Caco-2 (cell line): ENCODE data around the gene SETD5. TPM values are rescaled to one million over a fixed set of nuclear protein-coding genes. Genes with fewer than 3 reads are reported as not detected.
"Not testable (repeated sequence)": the region's sequence is repeated elsewhere in the genome, so short reads cannot be mapped to it uniquely, and the experiment has no call there.

Source experiments
- BruUV-seq: library from RNA; stranded (reverse); fragments of 400-500 nt; replicated peaks from 2 replicates; lab custom pipeline; 2021; lab: Mats Ljungman, UMichigan
- CTCF ChIA-PET: fragments of 300-600 bp; sonication (Branson Sonifier 250); formaldehyde crosslinking; loops from one replicate; lab custom pipeline; 2022; ENCODE audit warnings: antibody characterized with exemption; lab: Charles Lee
- POLR2A ChIA-PET: fragments of 300-600 bp; sonication (Branson Sonifier 250); formaldehyde crosslinking; loops from one replicate; lab custom pipeline; 2022; ENCODE audit warnings: antibody characterized with exemption; lab: Charles Lee
- DNase-seq, 2 experiments: peaks; one replicate each; pipeline versions ENCODE4 v3.0.0 to v3.0.0-alpha.2; 2020 to 2022
- H3K27me3 ChIP-seq: replicated peaks from 2 replicates; pipeline ENCODE4 v1.6.0; 2011; ENCODE audit warnings: low read length; ENCODE audit not compliant: control insufficient read depth, insufficient read depth
- H3K36me3 ChIP-seq: 2 replicates; pipeline ENCODE4 v1.5.1; 2011; ENCODE audit warnings: low read length; ENCODE audit not compliant: control insufficient read depth, insufficient read depth
- H3K4me1 ChIP-seq: fragments of 250-450 bp; sonication (Bioruptor Pico); 2 replicates; pipeline ENCODE4 v1.5.1; 2020; ENCODE audit warnings: mild to moderate bottlenecking
- H3K4me3 ChIP-seq: 2 replicates; pipeline ENCODE4 v1.5.1; 2011; ENCODE audit warnings: low read depth, mild to moderate bottlenecking, control low read depth, low read length
- H3K9me3 ChIP-seq: fragments of 250-450 bp; sonication (Bioruptor Pico); 2 replicates; pipeline ENCODE4 v1.5.1; 2020; ENCODE audit warnings: mild to moderate bottlenecking, moderate library complexity
- H3K27ac Mint-ChIP-seq: one replicate; pipeline ENCODE4 v1.8.0; 2022; ENCODE audit warnings: mixed read lengths; ENCODE audit not compliant: unreplicated experiment
- H3K27me3 Mint-ChIP-seq: one replicate; pipeline ENCODE4 v1.8.0; 2022; ENCODE audit warnings: mixed read lengths; ENCODE audit not compliant: insufficient read depth, unreplicated experiment
- H3K36me3 Mint-ChIP-seq: one replicate; pipeline ENCODE4 v1.8.0; 2022; ENCODE audit warnings: mild to moderate bottlenecking, mixed read lengths; ENCODE audit not compliant: insufficient read depth, unreplicated experiment
- H3K4me1 Mint-ChIP-seq: one replicate; pipeline ENCODE4 v1.8.0; 2022; ENCODE audit warnings: low read depth, mixed read lengths; ENCODE audit not compliant: unreplicated experiment
- H3K4me3 Mint-ChIP-seq: one replicate; pipeline ENCODE4 v1.8.0; 2022; ENCODE audit warnings: mild to moderate bottlenecking, moderate library complexity, mixed read lengths; ENCODE audit not compliant: unreplicated experiment
- H3K9me3 Mint-ChIP-seq: one replicate; pipeline ENCODE4 v1.8.0; 2022; ENCODE audit warnings: mixed read lengths; ENCODE audit not compliant: unreplicated experiment
- CTCF ChIP-seq, 2 experiments: fragments of 200-600 bp in 1 of 2; IDR thresholded peaks; 1 replicate in 1 of 2; 2 replicates in 1 of 2; pipeline versions ENCODE4 v1.5.1 to v1.8.0; 2011 to 2022; ENCODE audit warnings: antibody characterized with exemption in 1 of 2, control low read depth in 1 of 2, inconsistent platforms in 1 of 2, low read depth in 1 of 2, low read length in 1 of 2, mild to moderate bottlenecking in 1 of 2, moderate library complexity in 1 of 2; ENCODE audit not compliant: insufficient read depth in 1 of 2, severe bottlenecking in 1 of 2, unreplicated experiment in 1 of 2
- intact Hi-C: fragments of 100-400 bp; cut with micrococcal nuclease; formaldehyde crosslinking; loops from one replicate; pipeline ENCODE4 v1.10.0; 2022; ENCODE audit not compliant: unreplicated experiment
- total RNA-seq: library from RNA; stranded (reverse); gene quantifications from 2 replicates; pipeline ENCODE4 v1.2.3, GENCODE V29; 2022

The SETD5 gene
- total RNA-seq, 1 experiment from 2014 or later: 140 TPM

- H3K27me3 Mint-ChIP-seq: no peaks in the 10 kb centered on the region
- no peak for DNase-seq
- Histone ChIP-seq H3K4me1 (no peaks in the 10 kb centered on the region), H3K9me3 (no peaks in the 10 kb centered on the region), H3K27me3 (no peaks in the 10 kb centered on the region), H3K4me3 (no peak overlapping the region), H3K36me3 (peaks cover 1% of the 10 kb centered on the region; the same call in 1 of the 2 replicates)
- CTCF ChIA-PET: no interaction called here
- intact Hi-C loops: no loop called here
- BruUV-seq: no TSS peak
- H3K4me3 Mint-ChIP-seq: no peak overlapping the region
- H3K9me3 Mint-ChIP-seq: peaks cover 10% of the 10 kb centered on the region
- TF ChIP-seq CTCF (IDR thresholded peaks at IDR 0.05; ENCODE audit: insufficient read depth in 1 of 2, low read depth in 1 of 2, low read length in 1 of 2, severe bottlenecking in 1 of 2, unreplicated experiment in 1 of 2): no peak
- no peaks in the 10 kb centered on the region for H3K4me1 Mint-ChIP-seq
- POLR2A ChIA-PET: no interaction called here
- peaks cover 45% of the 10 kb centered on the region for H3K36me3 Mint-ChIP-seq
- no peak overlapping the region for H3K27ac Mint-ChIP-seq
Measured at GRCh38 chr3:9485248-9485647, 87.8 kb downstream of the SETD5 start.

- POLR2A ChIA-PET: no interaction called here
- peaks cover 10% of the 10 kb centered on the region for H3K9me3 Mint-ChIP-seq
- Histone ChIP-seq H3K4me3 (no peak overlapping the region), H3K27me3 (no peaks in the 10 kb centered on the region), H3K36me3 (no peaks in the 10 kb centered on the region), H3K9me3 (no peaks in the 10 kb centered on the region), H3K4me1 (no peaks in the 10 kb centered on the region)
- no peaks in the 10 kb centered on the region for H3K27me3 Mint-ChIP-seq
- intact Hi-C loops: no loop called here
- no peak overlapping the region for H3K4me3 Mint-ChIP-seq
- H3K36me3 Mint-ChIP-seq: peaks cover 16% of the 10 kb centered on the region
- TF ChIP-seq CTCF (IDR thresholded peaks at IDR 0.05; ENCODE audit: insufficient read depth in 1 of 2, low read depth in 1 of 2, low read length in 1 of 2, severe bottlenecking in 1 of 2, unreplicated experiment in 1 of 2): no peak
- CTCF ChIA-PET: no interaction called here
- DNase-seq: no peak
- H3K4me1 Mint-ChIP-seq: no peaks in the 10 kb centered on the region
- no TSS peak for BruUV-seq
- H3K27ac Mint-ChIP-seq: no peak overlapping the region
Measured at GRCh38 chr3:9491506-9491905, 94.1 kb downstream of the SETD5 start.

- CTCF ChIA-PET, intact Hi-C loops, H3K36me3 ChIP-seq, H3K4me3 ChIP-seq, DNase-seq, H3K9me3 Mint-ChIP-seq, H3K4me3 Mint-ChIP-seq, H3K27me3 Mint-ChIP-seq, H3K9me3 ChIP-seq, H3K4me1 ChIP-seq, H3K4me1 Mint-ChIP-seq, H3K27ac Mint-ChIP-seq, POLR2A ChIA-PET, H3K36me3 Mint-ChIP-seq, H3K27me3 ChIP-seq, BruUV-seq: not testable (repeated sequence)
Measured at GRCh38 chr3:9494036-9494435, 96.6 kb downstream of the SETD5 start.

GRCh38 chr3:9496893-9497292, 99.5 kb downstream of the SETD5 start:
- ChIA-PET POLR2A (no interaction called here), CTCF (no interaction called here)
- peaks cover 3% of the 10 kb centered on the region for H3K27me3 Mint-ChIP-seq
- H3K4me1 Mint-ChIP-seq: no peaks in the 10 kb centered on the region
- intact Hi-C loops: no loop called here
- Histone ChIP-seq H3K36me3 (no peaks in the 10 kb centered on the region), H3K27me3 (no peaks in the 10 kb centered on the region), H3K4me3 (no peak overlapping the region), H3K9me3 (no peaks in the 10 kb centered on the region), H3K4me1 (no peaks in the 10 kb centered on the region)
- no peak overlapping the region for H3K27ac Mint-ChIP-seq
- no peak overlapping the region for H3K4me3 Mint-ChIP-seq
- no TSS peak for BruUV-seq
- no peaks in the 10 kb centered on the region for H3K9me3 Mint-ChIP-seq
- no peaks in the 10 kb centered on the region for H3K36me3 Mint-ChIP-seq
- no peak for TF ChIP-seq CTCF (IDR thresholded peaks at IDR 0.05; ENCODE audit: insufficient read depth in 1 of 2, low read depth in 1 of 2, low read length in 1 of 2, severe bottlenecking in 1 of 2, unreplicated experiment in 1 of 2)
- no peak for DNase-seq
